ENCODE data around the gene DAB2. TPM values are rescaled to one million over a fixed set of nuclear protein-coding genes. Genes with fewer than 3 reads are reported as not detected.
A peak's percentile ranks its signal among the peaks of the same experiment; 100 is the strongest.
"Not testable (repeated sequence)": the region's sequence is repeated elsewhere in the genome, so short reads cannot be mapped to it uniquely, and the experiment has no call there.

The DAB2 gene
- total RNA-seq, 4 donors from 2014 or later = 39.6 to 71.3 (median 62.1) TPM

DNA sequence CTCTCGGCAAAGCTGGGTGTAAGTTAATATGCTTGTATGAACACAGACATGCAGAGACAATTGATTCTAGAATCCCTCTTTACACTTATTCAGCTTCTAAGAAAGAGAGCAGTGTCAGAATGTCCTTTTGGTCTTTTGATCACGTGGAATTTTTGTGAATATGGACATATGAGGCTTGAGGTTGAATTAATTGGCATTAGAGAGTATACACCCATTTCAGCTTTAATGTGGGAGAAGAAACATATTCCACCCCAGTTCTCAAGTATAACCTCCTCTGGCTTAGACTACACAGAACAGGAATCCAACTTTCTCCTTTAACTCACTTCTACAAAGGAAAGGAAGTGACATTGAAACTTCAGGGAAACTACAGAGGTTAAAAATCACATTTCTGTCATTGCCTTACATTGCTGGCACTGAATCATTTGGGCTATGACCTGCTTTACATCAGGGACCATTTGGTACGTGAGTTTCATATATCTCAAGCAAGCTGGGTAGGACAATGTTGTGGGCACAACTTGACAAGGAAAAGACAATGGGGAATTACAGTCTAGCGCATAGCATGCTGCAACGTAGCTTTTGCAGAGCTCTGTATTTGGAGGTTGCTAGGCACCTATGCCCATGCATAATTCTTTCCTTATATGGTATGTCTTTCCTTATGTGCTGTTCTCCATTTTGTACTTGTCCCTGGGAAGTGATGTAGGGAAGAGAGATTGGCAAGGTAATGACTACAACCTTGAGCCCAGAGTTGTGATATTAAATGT is 19.5 kb downstream of the DAB2 start:
- H3K4me1 ChIP-seq = peaks cover 0 to 15% (median 5%) of the 10 kb centered on the region in 4 donors

DNA sequence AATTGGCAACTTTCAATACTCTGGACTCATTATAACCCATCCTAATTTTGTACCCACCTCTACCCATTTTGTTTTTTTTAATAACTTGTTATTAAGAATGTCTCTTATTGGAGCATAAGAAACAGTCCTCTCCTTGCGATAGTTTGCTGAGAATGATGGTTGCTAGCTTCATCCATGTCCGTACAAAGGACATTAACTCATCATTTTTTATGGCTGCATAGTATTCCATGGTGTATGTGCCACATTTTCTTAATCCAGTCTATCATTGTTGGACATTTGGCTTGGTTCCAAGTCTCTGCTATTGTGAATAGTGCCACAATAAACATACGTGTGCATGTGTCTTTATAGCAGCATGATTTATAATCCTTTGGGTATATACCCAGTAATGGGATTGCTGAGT is 21.0 kb downstream of the DAB2 start:
- not testable (repeated sequence) for H3K27me3 ChIP-seq, H3K4me3 ChIP-seq, H3K36me3 ChIP-seq, H3K9me3 ChIP-seq, DNase-seq, H3K27ac ChIP-seq
- H3K4me1 ChIP-seq = peaks cover 0 to 28% (median 5%) of the 10 kb centered on the region in 4 donors

More for the DNA sequence above, 19.5 kb downstream of the DAB2 start:
- no peak for TF ChIP-seq POLR2A (IDR thresholded peaks at IDR 0.05)
- TF ChIP-seq, protein P1, sequence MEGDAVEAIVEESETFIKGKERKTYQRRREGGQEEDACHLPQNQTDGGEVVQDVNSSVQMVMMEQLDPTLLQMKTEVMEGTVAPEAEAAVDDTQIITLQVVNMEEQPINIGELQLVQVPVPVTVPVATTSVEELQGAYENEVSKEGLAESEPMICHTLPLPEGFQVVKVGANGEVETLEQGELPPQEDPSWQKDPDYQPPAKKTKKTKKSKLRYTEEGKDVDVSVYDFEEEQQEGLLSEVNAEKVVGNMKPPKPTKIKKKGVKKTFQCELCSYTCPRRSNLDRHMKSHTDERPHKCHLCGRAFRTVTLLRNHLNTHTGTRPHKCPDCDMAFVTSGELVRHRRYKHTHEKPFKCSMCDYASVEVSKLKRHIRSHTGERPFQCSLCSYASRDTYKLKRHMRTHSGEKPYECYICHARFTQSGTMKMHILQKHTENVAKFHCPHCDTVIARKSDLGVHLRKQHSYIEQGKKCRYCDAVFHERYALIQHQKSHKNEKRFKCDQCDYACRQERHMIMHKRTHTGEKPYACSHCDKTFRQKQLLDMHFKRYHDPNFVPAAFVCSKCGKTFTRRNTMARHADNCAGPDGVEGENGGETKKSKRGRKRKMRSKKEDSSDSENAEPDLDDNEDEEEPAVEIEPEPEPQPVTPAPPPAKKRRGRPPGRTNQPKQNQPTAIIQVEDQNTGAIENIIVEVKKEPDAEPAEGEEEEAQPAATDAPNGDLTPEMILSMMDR (IDR thresholded peaks at IDR 0.05) = no peak
- no peak overlapping the region for H3K27ac ChIP-seq
- no peak overlapping the region for H3K4me3 ChIP-seq
- no peaks in the 10 kb centered on the region for H3K27me3 ChIP-seq
- H3K36me3 ChIP-seq = no peaks in the 10 kb centered on the region
- DNase-seq = no peak
- H3K9me3 ChIP-seq = no peaks in the 10 kb centered on the region

DNA sequence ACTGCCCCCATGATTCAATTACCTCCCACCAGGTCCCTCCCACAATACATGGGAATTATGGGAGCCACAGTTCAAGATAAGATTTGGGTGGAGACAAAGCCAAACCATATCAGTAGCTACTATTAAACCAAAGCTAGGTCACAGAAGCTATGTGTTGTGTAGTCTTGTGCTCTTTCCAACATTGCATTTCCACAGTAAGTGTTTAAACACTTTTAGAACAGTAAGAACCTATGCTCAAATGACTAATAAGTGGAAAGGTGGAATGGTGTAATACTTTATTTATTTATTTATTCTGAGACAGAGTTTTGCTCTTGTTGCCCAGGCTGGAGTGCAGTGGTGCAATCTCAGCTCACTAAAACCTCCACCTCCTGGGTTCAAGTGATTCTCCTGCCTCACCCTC is 22.6 kb downstream of the DAB2 start:
- Histone ChIP-seq H3K4me1 (peaks cover 0 to 33% (median 5%) of the 10 kb centered on the region in 4 donors), H3K27ac (peak overlapping the region in 2 of 4 donors; percentile 7 to 32)
- not testable (repeated sequence) for H3K36me3 ChIP-seq, DNase-seq, H3K4me3 ChIP-seq, H3K9me3 ChIP-seq, H3K27me3 ChIP-seq

DNA sequence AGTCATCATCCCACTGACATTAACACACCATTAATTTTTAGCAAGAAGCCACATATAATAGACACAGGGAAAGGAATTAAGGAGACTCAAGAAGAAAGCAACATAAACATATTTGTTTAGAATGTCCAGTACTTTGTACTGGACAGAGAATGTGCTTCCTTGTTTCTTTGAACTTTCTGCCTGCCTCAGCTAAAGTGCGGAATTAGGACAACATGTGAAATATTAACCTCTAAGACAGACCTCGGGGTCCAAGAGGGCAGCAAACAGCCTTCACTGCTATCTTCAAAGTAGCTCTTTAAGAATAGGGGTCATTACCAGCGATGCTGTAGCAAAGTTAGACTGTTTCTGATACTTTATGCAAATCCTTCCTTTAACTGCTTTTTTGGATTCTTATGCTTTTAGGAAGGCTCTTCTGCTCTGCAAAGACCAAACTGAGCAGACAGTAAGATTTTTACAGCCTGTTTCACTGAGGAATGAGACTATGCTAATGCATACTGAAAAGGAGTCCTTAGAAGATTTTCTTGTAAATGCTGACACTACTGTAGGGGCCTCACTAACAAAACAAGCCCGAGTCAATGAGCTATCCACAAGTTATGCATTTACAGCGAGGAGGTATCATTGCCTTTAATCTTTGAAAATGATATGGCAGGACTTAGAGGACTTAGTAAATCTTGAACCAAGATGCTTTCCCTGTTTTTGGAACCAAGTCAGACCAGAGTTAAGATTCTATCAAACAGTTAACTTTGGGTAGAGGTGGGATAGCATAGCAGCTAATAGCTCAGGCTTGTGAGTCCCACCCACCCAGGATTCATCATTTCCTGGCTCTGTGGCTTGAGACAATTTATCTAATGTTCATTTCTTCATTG is 23.8 kb downstream of the DAB2 start:
- Histone ChIP-seq H3K4me3 (no peak overlapping the region), H3K4me1 (peaks cover 0 to 33% (median 5%) of the 10 kb centered on the region in 4 donors), H3K9me3 (no peaks in the 10 kb centered on the region), H3K27ac (peak overlapping the region in 3 of 4 donors; percentile 62 to 78 (median 73)), H3K36me3 (no peaks in the 10 kb centered on the region), H3K27me3 (no peaks in the 10 kb centered on the region)
- TF ChIP-seq, protein P1 (IDR thresholded peaks at IDR 0.05) = no peak
- no peak for TF ChIP-seq POLR2A (IDR thresholded peaks at IDR 0.05)
- DNase-seq = peak in 1 of 3 donors; percentile 57

DNA sequence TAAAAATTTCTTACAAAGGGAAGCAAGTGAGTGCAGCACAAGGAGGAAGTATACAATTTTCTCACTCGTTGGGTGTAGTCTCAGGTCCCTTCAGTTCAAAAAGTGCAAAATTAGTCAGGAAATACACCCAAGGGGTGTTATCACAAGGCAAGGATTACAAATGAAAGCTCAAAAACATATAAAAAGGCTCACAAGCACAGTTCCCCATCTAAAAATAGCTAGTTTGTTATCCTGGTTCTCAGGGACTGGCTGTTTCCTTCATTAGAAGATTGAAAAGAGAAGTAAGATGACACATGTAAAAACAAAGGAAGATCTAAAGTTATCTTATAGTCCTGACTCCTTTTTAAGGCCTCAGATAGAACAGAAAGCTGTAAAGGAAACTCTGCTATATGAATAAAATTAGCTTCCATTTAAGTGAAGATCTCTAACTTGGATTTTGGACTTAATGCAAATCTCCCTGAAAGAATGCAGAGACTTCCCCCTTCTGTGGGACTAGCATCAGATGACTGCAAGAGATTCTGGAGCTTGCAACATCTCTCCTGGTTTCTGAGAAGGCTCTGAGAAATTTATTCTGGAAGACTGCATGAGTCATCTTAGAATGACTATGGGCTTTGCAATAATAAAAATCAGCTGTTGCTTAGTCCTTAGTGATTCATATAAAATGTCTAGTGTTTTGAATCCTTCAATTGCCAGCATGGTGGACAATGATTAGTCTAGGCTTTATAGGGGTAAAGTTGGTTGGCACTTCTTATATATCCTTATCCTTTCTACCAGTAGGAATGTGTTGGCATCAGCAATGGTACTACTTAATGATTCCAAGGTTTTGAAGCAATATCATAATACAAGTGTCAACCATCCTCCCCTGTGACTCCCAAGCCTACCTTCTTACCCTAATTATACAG is 25.4 kb downstream of the DAB2 start:
- H3K9me3 ChIP-seq = no peaks in the 10 kb centered on the region
- H3K4me3 ChIP-seq = no peak overlapping the region
- no peaks in the 10 kb centered on the region for H3K27me3 ChIP-seq
- peak overlapping the region; percentile 47 to 78 (median 68) for H3K27ac ChIP-seq
- no peak for TF ChIP-seq POLR2A (IDR thresholded peaks at IDR 0.05)
- TF ChIP-seq, protein P1 (IDR thresholded peaks at IDR 0.05) = no peak
- H3K4me1 ChIP-seq = peaks cover 0 to 33% (median 5%) of the 10 kb centered on the region in 4 donors
- H3K36me3 ChIP-seq = no peaks in the 10 kb centered on the region
- no peak for DNase-seq

DNA sequence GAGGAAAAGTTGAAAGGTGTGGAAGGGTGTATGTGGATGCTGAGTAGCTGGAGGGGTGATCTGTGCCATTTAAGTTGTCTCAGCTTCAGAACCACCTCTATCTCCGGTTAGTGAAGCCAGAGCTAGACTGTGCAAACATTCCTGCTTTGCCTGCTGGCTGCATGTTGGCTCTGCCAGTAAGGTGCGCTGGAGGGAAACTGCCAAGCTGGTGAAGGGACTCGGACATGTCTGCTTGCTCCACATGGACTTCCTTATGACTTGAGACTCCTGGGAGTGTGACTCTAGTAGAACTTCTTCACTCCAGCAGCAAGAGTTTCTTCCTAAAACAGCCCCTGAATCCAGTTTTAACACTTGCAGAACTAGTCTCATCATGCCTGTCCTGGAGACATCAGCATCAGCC is 27.9 kb downstream of the DAB2 start:
- TF ChIP-seq POLR2A (IDR thresholded peaks at IDR 0.05) = no peak
- TF ChIP-seq, protein P1 (IDR thresholded peaks at IDR 0.05) = no peak
- no peaks in the 10 kb centered on the region for H3K27me3 ChIP-seq
- no peaks in the 10 kb centered on the region for H3K36me3 ChIP-seq
- H3K4me1 ChIP-seq = peaks cover 0 to 29% (median 5%) of the 10 kb centered on the region in 4 donors
- H3K9me3 ChIP-seq = no peaks in the 10 kb centered on the region
- no peak overlapping the region for H3K4me3 ChIP-seq
- H3K27ac ChIP-seq = no peak overlapping the region
- no peak for DNase-seq

Data from Peyer's patch (tissue), 4 donors.